NB4 (cell line): ENCODE data around the gene LRRC10.

ENCODE experiments used
- DNase-seq: peaks from one replicate; pipeline ENCODE4 v3.0.0; 2010; ENCODE audit warnings: low read depth
- H3K4me3 ChIP-seq: one replicate; pipeline ENCODE4 v1.5.1; 2011; ENCODE audit warnings: mild to moderate bottlenecking, low read depth, low read length, moderate library complexity
- CTCF ChIP-seq: IDR thresholded peaks from one replicate; pipeline ENCODE4 v1.5.1; 2012; ENCODE audit warnings: low read depth, low read length
- MAX ChIP-seq: IDR thresholded peaks from 2 replicates; pipeline ENCODE4 v1.6.1; 2011; ENCODE audit warnings: low read depth, low read length
- MYC ChIP-seq: IDR thresholded peaks from 2 replicates; pipeline ENCODE4 v1.6.1; 2011; ENCODE audit warnings: low read depth, low read length
- POLR2A ChIP-seq: IDR thresholded peaks from 2 replicates; pipeline ENCODE4 v1.6.1; 2011; ENCODE audit warnings: mild to moderate bottlenecking; ENCODE audit not compliant: insufficient read length; ENCODE audit errors: extremely low read depth

LRRC10 gene

GRCh38 chr12:69585189-69586062 is 25.3 kb downstream of the LRRC10 start, which contains the start of gene CCT2:
Gene CCT2 (plus strand): TSS chr12:69585459. CDS start chr12:69585522, 63 bp downstream.
- peak within 1 kb of the TSS; percentile 85 for H3K4me3 ChIP-seq
- peak; percentile 97 for DNase-seq
- TF ChIP-seq MYC (peak; percentile 90), MAX (peak; percentile 81), POLR2A (peak; percentile 98), CTCF (peak; percentile 30)

- peak; percentile 60 for DNase-seq
- TF ChIP-seq CTCF (peak; percentile 32), MYC (no peak), MAX (no peak)
- H3K4me3 ChIP-seq = no peak overlapping the region
Observed at GRCh38 chr12:69583203-69583602, 27.5 kb downstream of the LRRC10 start.

GRCh38 chr12:69580074-69580473 is 30.6 kb downstream of the LRRC10 start:
- no peak overlapping the region for H3K4me3 ChIP-seq
- no peak for DNase-seq
- TF ChIP-seq CTCF (no peak), POLR2A (no peak)

- no peak for TF ChIP-seq CTCF
- TF ChIP-seq MYC = no peak
- no peak for TF ChIP-seq POLR2A
- no peak for TF ChIP-seq MAX
- DNase-seq = no peak
- no peak overlapping the region for H3K4me3 ChIP-seq
Observed at GRCh38 chr12:69579029-69579428, 31.7 kb downstream of the LRRC10 start.

GRCh38 chr12:69578283-69578682 is 32.4 kb downstream of the LRRC10 start:
- TF ChIP-seq MAX (no peak), POLR2A (no peak), CTCF (no peak)
- DNase-seq = peak; percentile 24
- no peak overlapping the region for H3K4me3 ChIP-seq

GRCh38 chr12:69575346-69575745 is 35.4 kb downstream of the LRRC10 start:
- no peak overlapping the region for H3K4me3 ChIP-seq
- TF ChIP-seq MYC (no peak), MAX (no peak), CTCF (no peak), POLR2A (no peak)
- DNase-seq = no peak
